GM18867 (cell line): ENCODE measurements around the gene ASCC3.
"Not testable (repeated sequence)": the region's sequence is repeated elsewhere in the genome, so short reads cannot be mapped to it uniquely, and the experiment has no call there.

ENCODE experiments used
- ATAC-seq: cut with Tn5 transposase; IDR thresholded peaks from one replicate; pipeline ENCODE4 v1.9.1; 2021; ENCODE audit warnings: mild to moderate bottlenecking, moderate library complexity; ENCODE audit not compliant: unreplicated experiment

The ASCC3 gene

GRCh38 chr6:100890646-100891045, 9.5 kb upstream of the ASCC3 start:
- ATAC-seq: not testable (repeated sequence)

GRCh38 chr6:100889351-100889750, 8.2 kb upstream of the ASCC3 start:
- ATAC-seq: no peak

GRCh38 chr6:100886076-100886475, 4.9 kb upstream of the ASCC3 start:
- no peak for ATAC-seq

- ATAC-seq: no peak
Measured at GRCh38 chr6:100883347-100883746, 2.2 kb upstream of the ASCC3 start.

- ATAC-seq: no peak
Measured at GRCh38 chr6:100881707-100882040, 545 bp upstream of the ASCC3 start.

- no peak for ATAC-seq
Measured at GRCh38 chr6:100880149-100880852, 828 bp downstream of the ASCC3 start.

- no peak for ATAC-seq
Measured at GRCh38 chr6:100879317-100879716, 1.8 kb downstream of the ASCC3 start.

GRCh38 chr6:100877851-100878250, 3.3 kb downstream of the ASCC3 start:
- no peak for ATAC-seq

GRCh38 chr6:100876251-100876650, 4.9 kb downstream of the ASCC3 start:
- no peak for ATAC-seq

- ATAC-seq: no peak
Measured at GRCh38 chr6:100865525-100865924, 15.6 kb downstream of the ASCC3 start.

- no peak for ATAC-seq
Measured at GRCh38 chr6:100862063-100862462, 19.1 kb downstream of the ASCC3 start.

GRCh38 chr6:100856146-100856545, 25.0 kb downstream of the ASCC3 start:
- no peak for ATAC-seq

GRCh38 chr6:100851819-100852218, 29.3 kb downstream of the ASCC3 start:
- no peak for ATAC-seq

- no peak for ATAC-seq
Measured at GRCh38 chr6:100850174-100850573, 31.0 kb downstream of the ASCC3 start.

- no peak for ATAC-seq
Measured at GRCh38 chr6:100846276-100846675, 34.9 kb downstream of the ASCC3 start.

GRCh38 chr6:100845676-100846075, 35.5 kb downstream of the ASCC3 start:
- ATAC-seq: no peak

- ATAC-seq: no peak
Measured at GRCh38 chr6:100839419-100839818, 41.7 kb downstream of the ASCC3 start.

- ATAC-seq: no peak
Measured at GRCh38 chr6:100838011-100838410, 43.1 kb downstream of the ASCC3 start.

- ATAC-seq: no peak
Measured at GRCh38 chr6:100833972-100834574, 47.1 kb downstream of the ASCC3 start.

- ATAC-seq: not testable (repeated sequence)
Measured at GRCh38 chr6:100829077-100829595, 52.0 kb downstream of the ASCC3 start.

GRCh38 chr6:100823041-100823440, 58.1 kb downstream of the ASCC3 start:
- no peak for ATAC-seq

- no peak for ATAC-seq
Measured at GRCh38 chr6:100818066-100818465, 63.1 kb downstream of the ASCC3 start.

- no peak for ATAC-seq
Measured at GRCh38 chr6:100810015-100810414, 71.1 kb downstream of the ASCC3 start.
